ENCODE measurements around the gene ZNRF3.

- no peak for TF ChIP-seq CTCF (optimal IDR thresholded peaks at IDR 0.05 in 1 of 3, IDR thresholded peaks at IDR 0.05 in 1 of 3, conservative IDR thresholded peaks at IDR 0.05 in 1 of 3; ENCODE audit: extremely low read depth in 1 of 3, insufficient read depth in 2 of 3, low read length in 3 of 3)
- TF ChIP-seq EZH2 (IDR thresholded peaks at IDR 0.05; ENCODE audit: low read length) = no peak
Observed at GRCh38 chr22:28891156-28891733, 7.9 kb downstream of the ZNRF3 start.
